Mononuclear cell (primary cell): Measurements from ENCODE around the gene COX6B2. TPM values are rescaled to one million over a fixed set of nuclear protein-coding genes. Genes with fewer than 3 reads are reported as not detected.

Source experiments
- H3K27me3 ChIP-seq: 2 replicates; pipeline ENCODE4 v1.6.0; 2011; ENCODE audit warnings: low read length, control low read depth; ENCODE audit not compliant: insufficient read depth
- H3K4me1 ChIP-seq: 2 replicates; pipeline ENCODE4 v1.5.1; 2011; ENCODE audit warnings: mild to moderate bottlenecking, low read length, control low read depth; ENCODE audit not compliant: insufficient read depth
- H3K4me3 ChIP-seq: 2 replicates; pipeline ENCODE4 v1.5.1; 2011; ENCODE audit warnings: mild to moderate bottlenecking, low read length, moderate library complexity
- H3K9me3 ChIP-seq: 2 replicates; pipeline ENCODE4 v1.5.1; 2011; ENCODE audit warnings: low read depth, mild to moderate bottlenecking, control low read depth, low read length
- total RNA-seq: library from RNA; depleted of rRNA; stranded (reverse); fragments of >200 nt; gene quantifications from one replicate; pipeline ENCODE4 v1.2.3, GENCODE V29; 2012

The COX6B2 gene
- total RNA-seq, 1 donor, result not detected

DNA sequence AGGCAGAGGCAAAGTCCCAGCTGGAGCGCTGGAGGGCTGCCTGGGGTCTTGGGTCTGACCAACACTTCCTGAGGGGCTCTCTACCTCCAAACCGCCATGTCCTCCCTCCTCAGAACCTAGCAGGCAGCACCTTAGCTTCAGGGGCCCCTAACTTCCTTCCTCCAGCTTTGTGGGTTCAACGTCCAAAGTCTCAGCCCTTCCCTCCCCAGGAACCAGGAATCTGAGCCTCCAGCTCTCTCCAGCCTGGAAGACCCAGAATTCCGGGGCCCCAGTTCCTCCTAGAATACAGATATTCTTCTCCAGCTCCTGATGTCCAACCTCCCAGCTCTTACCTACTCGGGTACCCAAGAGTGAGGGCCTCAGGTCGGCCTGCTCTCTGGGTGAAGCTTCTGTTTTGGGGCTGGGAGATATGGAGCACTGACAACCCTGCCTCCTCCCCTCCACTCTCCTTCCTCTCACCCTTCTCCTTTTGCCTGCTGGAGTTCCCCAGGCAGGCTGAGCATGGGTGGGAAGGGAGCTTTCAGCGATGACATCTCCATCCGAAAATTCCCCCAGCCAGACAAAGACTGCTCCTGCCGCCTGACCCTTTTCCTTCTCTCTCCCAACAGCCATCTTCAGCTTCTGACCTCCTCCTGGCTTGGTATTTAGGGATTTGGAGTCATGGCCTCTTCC is 32.9 kb downstream of the COX6B2 start:
- Histone ChIP-seq H3K27me3 (no peaks in the 10 kb centered on the region), H3K4me3 (no peak overlapping the region), H3K9me3 (no peaks in the 10 kb centered on the region), H3K4me1 (peaks cover 44% of the 10 kb centered on the region)

DNA sequence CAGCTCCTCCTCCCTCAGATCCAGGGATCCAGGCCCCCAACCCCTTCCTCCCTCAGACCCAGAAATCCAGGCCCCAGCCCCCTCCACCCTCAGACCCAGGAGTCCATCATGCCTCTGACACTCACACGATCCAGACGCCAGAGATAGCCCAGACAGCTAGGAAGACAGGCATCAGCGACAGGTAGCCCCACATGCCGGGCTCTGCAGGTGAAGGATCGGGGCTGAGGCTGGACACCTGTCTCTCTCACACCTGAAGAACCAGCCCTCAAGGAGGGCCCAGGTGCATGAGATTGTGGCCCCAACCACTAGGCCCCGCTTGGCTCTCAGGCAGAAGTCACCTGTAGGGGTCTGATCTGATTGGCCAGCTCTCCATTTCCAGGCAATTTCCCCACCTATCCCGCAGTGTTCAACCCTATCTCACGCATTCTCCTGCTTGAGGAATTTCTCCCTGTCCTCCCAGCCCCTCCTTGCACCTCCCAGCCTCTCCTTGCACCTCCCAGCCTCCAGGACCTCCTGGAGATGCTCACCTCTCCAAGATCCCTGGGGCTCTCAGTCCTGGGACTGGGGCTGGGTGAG is 33.6 kb downstream of the COX6B2 start:
- Histone ChIP-seq H3K4me3 (no peak overlapping the region), H3K27me3 (no peaks in the 10 kb centered on the region), H3K9me3 (no peaks in the 10 kb centered on the region), H3K4me1 (peaks cover 37% of the 10 kb centered on the region)

DNA sequence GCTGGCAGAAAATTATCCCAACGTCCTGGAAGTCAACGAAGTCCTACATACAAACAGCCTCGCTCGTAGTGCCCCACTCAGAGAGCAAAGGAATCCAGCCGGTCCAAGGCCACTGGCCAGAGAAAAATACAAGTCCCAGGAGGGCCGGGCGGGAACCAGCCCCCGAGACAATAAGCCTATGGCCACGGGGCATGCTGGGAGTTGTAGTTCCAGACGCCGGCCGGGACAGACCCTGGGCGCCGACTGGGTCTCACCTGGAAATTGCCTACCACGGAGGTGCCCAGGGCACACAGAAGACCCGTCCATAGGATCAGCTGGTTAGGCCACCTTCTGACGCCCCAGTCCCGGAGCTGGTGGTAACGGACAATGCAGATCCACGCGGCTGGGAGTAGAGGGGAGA is 34.7 kb downstream of the COX6B2 start:
- Histone ChIP-seq H3K4me1 (peaks cover 31% of the 10 kb centered on the region), H3K27me3 (no peaks in the 10 kb centered on the region), H3K9me3 (no peaks in the 10 kb centered on the region), H3K4me3 (no peak overlapping the region)

DNA sequence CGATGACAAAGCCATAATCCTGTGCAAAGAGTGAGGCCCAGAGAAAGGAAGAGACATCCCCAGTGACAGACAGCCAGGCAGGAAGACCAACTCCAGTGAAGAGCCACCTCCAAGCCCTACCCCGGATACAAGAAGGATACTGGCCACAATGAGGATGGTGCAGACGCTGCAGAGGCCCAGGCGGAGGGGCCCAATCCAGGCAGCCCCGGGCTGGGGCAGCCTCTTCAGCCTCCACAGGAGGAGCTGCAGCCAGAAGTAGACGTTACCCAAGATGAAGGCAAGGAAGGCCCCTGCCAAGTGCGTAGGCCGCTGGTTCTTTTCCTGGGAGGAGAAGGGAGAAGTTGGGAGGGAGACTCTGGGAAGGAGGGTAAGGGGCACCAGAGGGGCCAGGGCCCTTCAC is 37.9 kb downstream of the COX6B2 start:
- Histone ChIP-seq H3K4me1 (peaks cover 7% of the 10 kb centered on the region), H3K9me3 (no peaks in the 10 kb centered on the region), H3K27me3 (no peaks in the 10 kb centered on the region)

DNA sequence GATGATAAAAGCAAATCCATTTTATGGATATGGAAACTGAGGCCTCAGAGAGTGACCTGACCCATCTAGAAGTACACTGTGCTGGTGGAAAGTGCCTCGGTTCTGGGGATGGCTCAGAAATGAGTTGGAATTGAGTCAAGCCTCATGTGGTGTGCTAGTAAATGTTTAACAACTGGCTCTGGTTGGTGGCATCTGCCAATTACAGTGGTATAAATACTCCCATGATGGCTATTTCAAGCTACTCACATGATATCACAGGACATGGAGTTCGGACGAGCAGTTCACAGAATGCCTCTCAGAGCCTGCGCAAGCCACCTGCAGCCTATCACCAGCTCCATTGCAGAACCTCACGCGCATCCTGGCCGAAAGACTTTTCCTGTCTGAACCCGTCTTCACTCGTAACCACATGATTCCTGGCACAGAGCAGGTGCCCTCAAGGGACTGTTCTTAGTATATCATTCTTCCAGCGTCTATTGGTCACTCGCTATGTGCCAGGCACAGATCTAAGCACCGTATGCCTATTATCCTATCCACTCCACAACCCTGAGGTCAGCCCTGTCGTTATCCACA is 38.5 kb downstream of the COX6B2 start:
- Histone ChIP-seq H3K9me3 (no peaks in the 10 kb centered on the region), H3K27me3 (no peaks in the 10 kb centered on the region), H3K4me1 (peaks cover under 1% of the 10 kb centered on the region), H3K4me3 (no peak overlapping the region)

More for the DNA sequence above, 37.9 kb downstream of the COX6B2 start:
- H3K4me3 ChIP-seq, result no peak overlapping the region

DNA sequence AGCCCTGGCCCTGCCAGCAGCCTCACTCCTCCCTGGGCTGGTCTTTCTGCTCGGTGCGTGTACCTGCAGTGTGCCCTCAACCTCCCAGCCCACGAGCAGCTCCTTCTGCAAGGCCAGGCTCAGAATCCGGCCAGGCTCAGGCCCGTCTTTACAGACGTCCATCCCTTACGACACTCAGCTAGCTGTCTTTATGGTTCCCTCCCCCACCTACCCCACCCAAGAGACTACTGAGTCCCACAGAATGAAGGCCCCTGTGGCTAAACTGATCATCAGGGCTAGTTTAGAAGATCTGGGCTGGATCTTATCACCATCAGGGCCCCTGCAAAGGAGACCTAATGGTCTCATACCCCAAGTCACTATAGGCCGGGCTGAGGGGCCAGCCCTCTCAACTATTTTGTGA is 40.1 kb downstream of the COX6B2 start:
- Histone ChIP-seq H3K4me3 (no peak overlapping the region), H3K4me1 (no peaks in the 10 kb centered on the region), H3K9me3 (no peaks in the 10 kb centered on the region), H3K27me3 (no peaks in the 10 kb centered on the region)

DNA sequence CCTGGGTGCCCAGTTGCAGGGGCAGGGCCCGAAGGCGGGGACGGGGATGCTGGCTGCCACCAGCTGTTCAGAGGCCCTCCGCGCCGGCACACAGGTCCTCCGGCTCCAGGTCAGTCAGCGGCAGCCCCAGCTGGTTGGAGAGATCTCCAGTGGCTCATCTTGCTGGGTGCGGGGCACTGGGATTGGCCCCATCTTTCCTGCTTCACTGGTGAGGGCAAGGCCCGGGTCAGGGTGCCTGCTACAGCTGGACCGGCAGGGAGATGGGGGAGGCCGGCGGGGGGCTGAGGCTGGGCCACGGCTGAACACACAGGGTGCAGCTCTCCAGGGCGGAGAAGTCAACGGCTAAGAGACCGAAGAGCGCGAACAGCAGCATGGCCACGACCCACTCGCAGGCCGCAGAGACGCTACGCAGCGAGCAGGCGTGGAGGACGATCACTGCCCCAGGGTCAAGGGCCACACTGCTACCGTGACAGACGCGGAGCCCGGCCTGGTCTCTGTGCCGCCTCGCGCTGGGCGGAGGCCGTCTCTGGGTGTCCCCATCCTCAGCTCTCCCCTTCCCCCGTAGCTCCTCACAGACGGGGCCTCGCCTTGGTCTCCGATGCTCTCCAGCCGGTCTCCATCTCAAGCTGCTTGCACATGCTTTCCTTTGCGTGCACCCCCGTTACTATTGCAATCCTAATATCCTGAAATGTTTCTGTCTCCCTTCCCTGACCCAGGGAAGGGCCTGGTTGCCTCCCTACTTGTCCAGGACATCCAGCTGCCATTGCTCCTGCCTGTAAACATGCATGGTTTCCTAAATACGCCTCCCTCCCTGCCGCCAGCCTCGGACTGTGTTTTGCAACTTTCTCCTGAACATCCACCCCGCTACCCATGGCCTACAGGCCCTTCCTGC is 41.7 kb downstream of the COX6B2 start:
- Histone ChIP-seq H3K9me3 (no peaks in the 10 kb centered on the region), H3K4me1 (no peaks in the 10 kb centered on the region), H3K27me3 (no peaks in the 10 kb centered on the region), H3K4me3 (no peak overlapping the region)

DNA sequence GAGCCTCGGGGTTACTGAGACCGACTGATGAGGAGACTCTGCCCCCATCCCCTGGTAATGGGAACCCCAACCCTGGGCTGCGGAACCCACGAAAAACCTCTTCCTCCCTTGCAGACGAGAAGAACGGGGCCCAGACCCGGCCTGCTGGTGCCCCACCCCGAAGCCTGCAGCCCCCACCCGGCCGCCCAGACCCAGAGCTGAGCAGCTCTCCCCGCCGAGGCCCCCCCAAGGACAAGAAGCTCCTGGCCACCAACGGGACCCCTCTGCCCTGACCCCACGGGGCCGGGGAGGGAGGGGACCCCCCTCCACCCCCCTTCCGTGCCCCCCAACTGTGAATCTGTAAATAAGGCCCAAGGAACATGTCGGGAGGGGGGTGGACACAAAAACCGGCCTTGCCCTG is 42.7 kb downstream of the COX6B2 start:
- H3K4me1 ChIP-seq, result no peaks in the 10 kb centered on the region
- no peaks in the 10 kb centered on the region for H3K9me3 ChIP-seq
- H3K4me3 ChIP-seq, result no peak overlapping the region
- H3K27me3 ChIP-seq, result no peaks in the 10 kb centered on the region

DNA sequence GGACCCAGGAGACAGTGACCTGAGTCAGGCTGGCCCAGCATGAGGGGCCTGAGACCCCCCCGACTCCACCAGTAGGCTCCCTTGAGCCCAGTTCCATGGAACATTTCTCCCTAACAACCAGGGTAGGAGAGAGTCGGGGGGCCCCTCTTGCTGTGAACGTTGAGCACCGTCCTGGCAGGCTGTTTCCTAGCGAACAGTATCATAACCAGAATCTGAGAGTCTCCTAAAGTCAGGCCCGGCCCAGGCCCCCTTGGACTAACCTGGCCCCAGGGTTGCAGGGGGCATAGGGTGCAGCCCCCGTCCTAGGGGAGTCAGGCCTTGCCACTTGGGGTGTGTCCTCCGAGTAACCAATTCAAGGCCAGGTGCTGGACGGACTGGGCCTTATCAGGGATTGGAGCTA is 43.1 kb downstream of the COX6B2 start:
- Histone ChIP-seq H3K4me1 (no peaks in the 10 kb centered on the region), H3K27me3 (no peaks in the 10 kb centered on the region), H3K9me3 (no peaks in the 10 kb centered on the region), H3K4me3 (no peak overlapping the region)

DNA sequence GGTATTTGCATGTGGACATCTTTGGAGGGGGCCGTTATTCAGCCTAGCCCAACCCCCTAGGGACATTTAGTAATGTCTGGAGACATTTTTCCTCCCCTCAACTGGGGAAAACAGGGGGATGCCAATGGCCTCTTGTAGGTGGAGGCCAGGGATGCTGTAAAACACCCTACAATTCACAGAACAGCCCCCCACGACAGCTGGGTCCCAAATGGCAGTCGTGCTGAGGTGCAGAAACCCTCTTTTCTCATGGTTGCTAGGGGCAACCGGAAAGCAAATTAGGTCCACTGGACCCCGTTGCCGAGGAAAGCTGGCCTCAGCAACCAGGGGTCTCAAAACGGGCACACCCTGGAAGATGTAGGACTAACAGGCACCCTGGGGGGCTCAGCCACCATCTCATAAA is 44.0 kb downstream of the COX6B2 start:
- no peak overlapping the region for H3K4me3 ChIP-seq
- H3K9me3 ChIP-seq, result no peaks in the 10 kb centered on the region
- no peaks in the 10 kb centered on the region for H3K4me1 ChIP-seq
- H3K27me3 ChIP-seq, result no peaks in the 10 kb centered on the region

DNA sequence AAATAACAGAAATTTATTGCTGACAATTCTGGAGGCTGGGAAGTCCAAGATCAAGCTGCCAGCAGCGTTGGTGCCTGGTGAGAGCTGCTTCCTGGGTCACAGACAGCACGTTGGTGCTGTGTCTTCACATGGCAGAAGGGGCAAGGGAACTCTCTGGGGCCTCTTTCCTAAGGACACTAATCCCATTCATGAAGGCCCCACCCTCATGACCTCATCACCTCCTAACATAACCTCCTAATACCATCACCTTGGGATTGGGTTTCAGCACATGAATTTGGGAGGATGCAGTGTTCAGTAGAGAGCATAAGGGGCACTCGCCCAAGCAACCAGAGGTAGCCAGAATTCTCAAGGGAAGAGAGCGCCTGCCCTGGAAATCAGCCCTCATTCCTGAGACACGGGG is 45.1 kb downstream of the COX6B2 start:
- H3K27me3 ChIP-seq, result no peaks in the 10 kb centered on the region
- no peaks in the 10 kb centered on the region for H3K9me3 ChIP-seq

DNA sequence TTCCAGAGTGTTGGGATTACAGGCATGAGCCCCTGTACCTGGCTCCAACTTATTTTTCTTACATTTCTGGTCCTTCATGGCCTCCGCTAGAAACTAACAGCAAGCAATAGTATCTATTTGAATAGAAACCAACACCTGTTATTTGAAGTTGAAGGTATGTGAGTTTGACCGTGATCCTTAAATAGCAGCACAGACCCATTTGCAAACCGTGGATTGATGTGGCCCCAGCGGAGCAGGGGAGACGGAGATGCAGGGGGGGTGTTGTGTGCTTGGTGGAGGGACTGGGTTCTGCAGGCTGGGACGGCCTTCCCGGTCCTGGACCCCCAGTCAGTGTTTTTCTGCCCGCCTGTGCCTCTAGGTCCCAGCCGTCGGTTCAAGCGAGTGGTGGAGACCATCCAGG is 46.2 kb downstream of the COX6B2 start:
- H3K9me3 ChIP-seq, result no peaks in the 10 kb centered on the region
- H3K4me1 ChIP-seq, result no peaks in the 10 kb centered on the region
- H3K4me3 ChIP-seq, result no peak overlapping the region
- H3K27me3 ChIP-seq, result no peaks in the 10 kb centered on the region

More for the DNA sequence above, 45.1 kb downstream of the COX6B2 start:
- Histone ChIP-seq H3K4me1 (no peaks in the 10 kb centered on the region), H3K4me3 (no peak overlapping the region)

DNA sequence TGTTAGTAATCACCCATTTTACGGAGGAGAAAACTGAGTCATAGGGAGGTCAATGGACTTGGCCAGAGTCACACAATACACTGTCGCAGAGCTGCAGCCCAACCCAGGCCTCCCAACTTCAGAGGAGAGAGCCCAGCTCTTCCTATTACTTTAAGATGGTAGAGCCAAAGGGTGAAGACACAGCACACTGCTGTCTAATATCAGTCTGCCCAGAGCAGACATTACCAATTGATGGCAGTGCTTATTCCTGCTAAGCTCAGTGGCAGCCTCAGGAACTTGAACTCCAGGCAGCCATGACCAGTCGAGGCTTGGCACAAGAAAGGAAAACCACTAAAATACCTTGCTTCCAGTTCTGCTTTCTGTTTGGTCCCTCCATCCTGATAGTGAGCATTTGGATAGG is 47.8 kb downstream of the COX6B2 start:
- H3K9me3 ChIP-seq, result no peaks in the 10 kb centered on the region
- no peaks in the 10 kb centered on the region for H3K27me3 ChIP-seq

DNA sequence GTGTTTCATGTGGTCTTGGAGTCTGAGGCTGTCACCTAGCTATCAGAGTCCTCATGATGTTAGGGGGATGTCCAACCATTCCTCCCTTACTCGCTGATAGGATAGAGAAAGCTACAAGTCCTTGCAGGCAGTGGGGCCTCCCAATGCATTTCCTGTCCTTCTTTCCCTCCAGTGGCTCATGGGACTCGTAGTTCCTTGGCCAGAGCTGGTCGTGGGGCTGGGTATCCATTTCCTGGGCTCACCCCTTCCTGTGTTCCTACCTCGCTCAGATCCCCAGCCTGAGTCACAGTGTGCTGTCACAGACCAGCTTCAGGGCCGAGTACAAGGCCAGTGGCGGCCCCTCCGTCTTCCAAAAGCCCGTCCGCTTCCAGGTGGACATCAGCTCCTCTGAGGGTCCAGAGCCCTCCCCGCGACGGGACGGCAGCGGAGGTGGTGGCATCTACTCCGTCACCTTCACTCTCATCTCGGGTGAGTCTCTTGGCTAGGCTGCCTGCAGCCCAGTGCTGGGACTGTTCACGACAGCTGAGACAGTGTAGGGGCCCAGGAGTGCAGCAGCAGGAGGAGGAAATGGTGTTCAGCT is 48.4 kb downstream of the COX6B2 start:
- no peaks in the 10 kb centered on the region for H3K27me3 ChIP-seq
- no peaks in the 10 kb centered on the region for H3K9me3 ChIP-seq
- H3K4me3 ChIP-seq, result no peak overlapping the region
- H3K4me1 ChIP-seq, result peaks cover 13% of the 10 kb centered on the region

More for the DNA sequence above, 47.8 kb downstream of the COX6B2 start:
- no peak overlapping the region for H3K4me3 ChIP-seq
- H3K4me1 ChIP-seq, result peaks cover 8% of the 10 kb centered on the region

DNA sequence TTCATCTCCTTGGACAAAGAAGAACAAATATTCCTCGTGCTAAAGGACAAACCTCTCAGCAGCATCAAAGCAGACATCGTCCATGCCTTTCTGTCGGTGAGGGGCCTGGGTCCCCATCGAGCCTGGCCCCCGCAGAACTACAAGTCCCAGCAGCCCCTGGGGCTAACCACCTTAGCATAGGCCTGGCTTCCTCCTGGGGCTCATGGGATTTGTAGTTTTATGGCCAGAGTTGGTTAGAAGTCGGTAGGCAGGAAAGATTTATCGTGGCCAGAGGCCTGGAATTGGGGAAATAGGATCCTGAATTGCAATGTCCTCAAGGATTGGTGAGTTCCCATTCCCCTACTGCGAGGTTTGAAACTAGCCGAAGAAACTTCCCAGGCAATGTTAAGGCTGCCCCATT is 49.0 kb downstream of the COX6B2 start:
- Histone ChIP-seq H3K27me3 (no peaks in the 10 kb centered on the region), H3K9me3 (no peaks in the 10 kb centered on the region), H3K4me1 (peaks cover 13% of the 10 kb centered on the region), H3K4me3 (no peak overlapping the region)
